Measurements from ENCODE around the gene UST.
A peak's percentile ranks its signal among the peaks of the same experiment; 100 is the strongest.

The UST gene

DNA sequence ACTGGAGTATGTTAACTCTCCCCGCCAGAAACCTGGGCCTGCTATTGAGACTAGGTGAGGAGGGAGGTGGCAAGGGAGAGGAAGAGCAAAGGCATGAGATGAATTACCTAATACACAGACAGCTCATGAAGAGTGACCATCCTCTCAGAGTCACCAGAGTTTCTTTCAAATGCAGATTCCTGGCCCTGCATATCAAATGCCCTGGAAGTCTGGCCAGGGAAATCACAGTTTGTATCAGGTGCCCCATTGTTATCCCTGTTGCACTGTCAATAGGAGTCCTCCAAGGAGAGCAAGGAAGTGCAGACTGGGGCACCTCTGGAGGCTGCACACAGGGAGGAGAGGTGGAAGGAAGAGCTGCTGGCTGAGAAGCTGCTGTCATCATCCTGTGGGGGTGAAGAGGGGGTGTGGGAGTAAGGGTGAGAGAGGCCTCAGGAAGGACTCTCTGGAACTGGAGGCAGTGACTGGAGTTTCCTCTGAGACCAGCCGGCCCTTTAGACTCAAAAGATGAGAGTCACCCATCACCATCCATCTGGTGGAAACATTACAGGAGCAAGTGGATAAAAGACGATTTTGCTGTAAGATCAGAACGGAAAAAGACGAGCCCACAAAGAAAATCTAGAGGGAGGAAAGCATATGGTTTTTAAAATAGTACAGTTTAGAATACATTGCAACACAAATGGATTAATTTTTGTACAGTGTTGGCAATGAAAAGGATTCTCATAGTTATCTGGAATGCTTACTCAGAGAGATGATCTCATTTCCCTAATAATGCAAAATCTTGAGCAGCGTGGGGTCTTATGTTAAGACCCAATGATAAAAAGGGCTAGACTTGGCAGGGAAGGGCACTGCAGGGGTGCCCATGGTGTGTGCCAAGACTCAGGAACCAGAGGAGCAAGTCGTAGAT, 268.1 kb downstream of the UST start:
- H3K27me3 Mint-ChIP-seq (ENCODE audit: low read depth, poor library complexity) = no peaks in the 10 kb centered on the region
- peaks cover 41% of the 10 kb centered on the region for H3K4me1 Mint-ChIP-seq
- no peak for TF ChIP-seq CTCF (IDR thresholded peaks at IDR 0.05)
- H3K9me3 Mint-ChIP-seq = no peaks in the 10 kb centered on the region
- H3K4me3 Mint-ChIP-seq = no peak overlapping the region
- DNase-seq = no peak
- H3K36me3 Mint-ChIP-seq (ENCODE audit: low read depth) = peaks cover 23% of the 10 kb centered on the region
- peak overlapping the region; percentile 51 for H3K27ac Mint-ChIP-seq

GRCh38 chr6:149015535-149016525, 269.0 kb downstream of the UST start:
- H3K27ac Mint-ChIP-seq = no peak overlapping the region
- no peaks in the 10 kb centered on the region for H3K9me3 Mint-ChIP-seq
- no peak overlapping the region for H3K4me3 Mint-ChIP-seq
- DNase-seq = no peak
- TF ChIP-seq CTCF (IDR thresholded peaks at IDR 0.05) = no peak
- H3K36me3 Mint-ChIP-seq (ENCODE audit: low read depth) = peaks cover 27% of the 10 kb centered on the region
- H3K27me3 Mint-ChIP-seq (ENCODE audit: low read depth, poor library complexity) = no peaks in the 10 kb centered on the region
- H3K4me1 Mint-ChIP-seq = peaks cover 41% of the 10 kb centered on the region

GRCh38 chr6:149016716-149017115, 269.9 kb downstream of the UST start:
- no peak for TF ChIP-seq CTCF (IDR thresholded peaks at IDR 0.05)
- Mint-ChIP-seq H3K4me3 (no peak overlapping the region), H3K9me3 (no peaks in the 10 kb centered on the region), H3K27me3 (ENCODE audit: low read depth, poor library complexity) (no peaks in the 10 kb centered on the region), H3K27ac (no peak overlapping the region), H3K4me1 (peaks cover 41% of the 10 kb centered on the region), H3K36me3 (ENCODE audit: low read depth) (peaks cover 32% of the 10 kb centered on the region)
- DNase-seq = no peak

DNA sequence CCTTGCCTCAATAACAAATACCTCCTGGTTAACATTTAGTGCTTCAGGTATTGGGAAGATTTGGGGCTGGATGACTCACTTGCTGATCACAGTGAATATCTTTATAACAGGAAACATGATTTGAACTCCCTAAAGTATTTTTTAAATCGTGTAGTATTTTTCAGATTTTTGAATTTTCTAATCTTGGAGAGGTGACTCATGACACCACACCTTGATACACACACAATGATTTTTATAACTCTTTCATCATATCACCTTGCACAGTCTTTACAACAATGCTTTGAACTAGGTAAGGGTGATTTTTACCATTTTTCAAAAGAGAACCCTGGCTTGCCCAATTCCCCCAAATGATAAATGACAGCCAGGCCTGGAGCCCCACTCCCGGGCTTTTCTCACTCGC, 273.5 kb downstream of the UST start:
- Mint-ChIP-seq H3K36me3 (ENCODE audit: low read depth) (peaks cover 54% of the 10 kb centered on the region), H3K27me3 (ENCODE audit: low read depth, poor library complexity) (no peaks in the 10 kb centered on the region), H3K4me3 (no peak overlapping the region), H3K27ac (peak overlapping the region; percentile 10), H3K4me1 (peaks cover 14% of the 10 kb centered on the region), H3K9me3 (no peaks in the 10 kb centered on the region)
- no peak for DNase-seq
- no peak for TF ChIP-seq CTCF (IDR thresholded peaks at IDR 0.05)

GRCh38 chr6:149024361-149024760, 277.5 kb downstream of the UST start:
- H3K36me3 Mint-ChIP-seq (ENCODE audit: low read depth) = peaks cover 56% of the 10 kb centered on the region
- peaks cover 6% of the 10 kb centered on the region for H3K9me3 Mint-ChIP-seq
- no peak for TF ChIP-seq CTCF (IDR thresholded peaks at IDR 0.05)
- H3K4me3 Mint-ChIP-seq = no peak overlapping the region
- no peaks in the 10 kb centered on the region for H3K27me3 Mint-ChIP-seq (ENCODE audit: low read depth, poor library complexity)
- no peak for DNase-seq
- H3K27ac Mint-ChIP-seq = no peak overlapping the region
- peaks cover 5% of the 10 kb centered on the region for H3K4me1 Mint-ChIP-seq

Measured in nephron progenitor cell (in vitro differentiated cells).